SK-N-SH (cell line): ENCODE data around the gene IL32. TPM values are rescaled to one million over a fixed set of nuclear protein-coding genes. Genes with fewer than 3 reads are reported as not detected.

Experiments used
- CTCF ChIA-PET: fragments of 300-600, 350-600 bp; formaldehyde crosslinking; extraction: SDS; loops from one replicate; lab custom pipeline; 2021; lab: Yijun Ruan, JAX
- POLR2A ChIA-PET: fragments of 350-600 bp; sonication (Branson Sonifier 250); formaldehyde crosslinking; extraction: SDS; loops from one replicate; lab custom pipeline; 2020; ENCODE audit warnings: antibody characterized with exemption, inconsistent platforms; lab: Yijun Ruan, JAX
- DNase-seq: peaks from one replicate; pipeline ENCODE4 v3.0.0; 2012
- H2AFZ ChIP-seq: fragments of 200-600 bp; sonication (generic); 2 replicates; pipeline ENCODE4 v1.8.1; 2016; ENCODE audit warnings: antibody characterized with exemption, mild to moderate bottlenecking, low read depth
- H3F3A ChIP-seq: fragments of 200-600 bp; sonication (generic); replicated peaks from 2 replicates; pipeline ENCODE3; 2016; ENCODE audit warnings: antibody characterized with exemption, mild to moderate bottlenecking; ENCODE audit not compliant: insufficient read depth
- H3K27ac ChIP-seq, 2 experiments: fragments of 200-500 bp in 1 of 2; fragments of 200-600 bp in 1 of 2; sonication (Bioruptor generic) in 1 of 2; sonication (generic), shearing (Covaris generic) in 1 of 2; 2 replicates each; pipeline versions ENCODE4 v1.5.1 to v1.6.1; 2014 to 2016; ENCODE audit warnings: low read depth in 2 of 2, inconsistent platforms in 1 of 2, low read length in 1 of 2, mild to moderate bottlenecking in 1 of 2, mixed read lengths in 1 of 2
- H3K27me3 ChIP-seq: fragments of 200-600 bp; sonication (generic), shearing (Covaris generic); 2 replicates; pipeline ENCODE4 v1.6.1; 2016; ENCODE audit warnings: mixed run types; ENCODE audit not compliant: insufficient read depth
- H3K36me3 ChIP-seq, 2 experiments: fragments of 200-500 bp in 1 of 2; fragments of 200-600 bp in 1 of 2; sonication (Bioruptor generic) in 1 of 2; sonication (generic) in 1 of 2; replicated peaks in 1 of 2; 2 replicates each; pipeline versions ENCODE3 to v1.5.1; 2014 to 2016; ENCODE audit warnings: low read length in 1 of 2, mild to moderate bottlenecking in 1 of 2; ENCODE audit not compliant: insufficient read depth in 2 of 2, control insufficient read depth in 1 of 2
- H3K4me1 ChIP-seq, 2 experiments: fragments of 200-500 bp in 1 of 2; fragments of 200-600 bp in 1 of 2; sonication (Bioruptor generic) in 1 of 2; sonication (generic), shearing (Covaris generic) in 1 of 2; 2 replicates each; pipeline versions ENCODE4 v1.5.1 to v1.6.1; 2014 to 2016; ENCODE audit warnings: low read depth in 1 of 2, low read length in 1 of 2, mixed run types in 1 of 2; ENCODE audit not compliant: insufficient read depth in 2 of 2, control insufficient read depth in 1 of 2
- H3K4me2 ChIP-seq: fragments of 200-600 bp; sonication (generic), shearing (Covaris generic); 2 replicates; pipeline ENCODE4 v1.6.1; 2017; ENCODE audit warnings: mixed run types
- H3K4me3 ChIP-seq, 2 experiments: fragments of 200-500 bp in 1 of 2; fragments of 200-600 bp in 1 of 2; sonication (Bioruptor generic) in 1 of 2; sonication (generic), shearing (Covaris generic) in 1 of 2; 2 replicates each; pipeline versions ENCODE4 v1.5.1 to v1.8.1; 2014 to 2016; ENCODE audit warnings: low read depth in 2 of 2, inconsistent platforms in 1 of 2, low read length in 1 of 2, mild to moderate bottlenecking in 1 of 2, mixed read lengths in 1 of 2, moderate library complexity in 1 of 2
- H3K79me2 ChIP-seq: fragments of 200-600 bp; sonication (generic); 2 replicates; pipeline ENCODE4 v1.8.1; 2017; ENCODE audit warnings: mild to moderate bottlenecking; ENCODE audit not compliant: insufficient read depth
- H3K9ac ChIP-seq: fragments of 200-600 bp; sonication (generic); 2 replicates; pipeline ENCODE4 v1.6.1; 2017; ENCODE audit warnings: mixed run types
- H3K9me2 ChIP-seq: fragments of 200-600 bp; sonication (generic); 2 replicates; pipeline ENCODE4 v1.6.1; 2017; ENCODE audit warnings: mixed run types
- H3K9me3 ChIP-seq: fragments of 200-600 bp; sonication (generic); 2 replicates; pipeline ENCODE4 v1.6.1; 2017; ENCODE audit warnings: mixed run types, mild to moderate bottlenecking, moderate library complexity
- H4K20me1 ChIP-seq: fragments of 200-600 bp; sonication (generic); 2 replicates; pipeline ENCODE4 v1.6.1; 2017; ENCODE audit warnings: mild to moderate bottlenecking, mixed run types; ENCODE audit not compliant: insufficient read depth
- CHD2 ChIP-seq: fragments of 150-350 bp; IDR thresholded peaks from 2 replicates; pipeline ENCODE4 v1.6.1; 2018; ENCODE audit warnings: low read length; ENCODE audit not compliant: partially characterized antibody
- ELF1 ChIP-seq: IDR thresholded peaks from 2 replicates; pipeline ENCODE4 v1.4.0; 2012
- EP300 ChIP-seq, 2 experiments: IDR thresholded peaks; 2 replicates each; pipeline versions ENCODE4 v1.4.0 to v1.6.1; 2012; ENCODE audit warnings: borderline replicate concordance in 1 of 2, low read depth in 1 of 2, low read length in 1 of 2
- EZH2phosphoT487 ChIP-seq: fragments of 200-600 bp; sonication (generic); IDR thresholded peaks from 2 replicates; pipeline ENCODE4 v1.6.1; 2017; ENCODE audit warnings: low read depth, mixed run types, mild to moderate bottlenecking, antibody characterized with exemption, moderate library complexity, borderline replicate concordance
- JUND ChIP-seq: IDR thresholded peaks from 2 replicates; pipeline ENCODE4 v1.4.0; 2012
- NFIC ChIP-seq: IDR thresholded peaks from 2 replicates; pipeline ENCODE4 v1.4.0; 2012; ENCODE audit warnings: borderline replicate concordance
- NRF1 ChIP-seq: IDR thresholded peaks from 2 replicates; pipeline ENCODE4 v1.6.1; 2012; ENCODE audit warnings: low read depth, mild to moderate bottlenecking, low read length
- RFX5 ChIP-seq: IDR thresholded peaks from 2 replicates; pipeline ENCODE4 v1.6.1; 2012; ENCODE audit warnings: mild to moderate bottlenecking, improper control_type of control experiment, low read length
- RXRA ChIP-seq: IDR thresholded peaks from 2 replicates; pipeline ENCODE4 v1.4.0; 2012; ENCODE audit warnings: low read depth, mild to moderate bottlenecking, borderline replicate concordance
- SMC3 ChIP-seq: IDR thresholded peaks from 2 replicates; pipeline ENCODE4 v1.6.1; 2012; ENCODE audit warnings: low read depth, low read length, improper control_type of control experiment
- TAF1 ChIP-seq: IDR thresholded peaks from 2 replicates; pipeline ENCODE4 v1.6.1; 2012; ENCODE audit warnings: low read depth, mild to moderate bottlenecking, low read length, moderate library complexity, borderline replicate concordance
- TCF12 ChIP-seq: IDR thresholded peaks from 2 replicates; pipeline ENCODE4 v1.4.0; 2012
- TEAD4 ChIP-seq: IDR thresholded peaks from 2 replicates; pipeline ENCODE4 v1.4.0; 2012; ENCODE audit warnings: mild to moderate bottlenecking, borderline replicate concordance; ENCODE audit not compliant: insufficient read depth
- WGBS: methylation state at CpG from one replicate; pipeline ENCODE4 v1.1.6; 2017; ENCODE audit warnings: low lambda C conversion rate; 5-methylcytosine and 5-hydroxymethylcytosine counted together
- polyA plus RNA-seq, 3 experiments: library from polyadenylated mRNA; depleted of rRNA; stranded (reverse); fragments of >200 nt; gene quantifications; 2 replicates each; pipeline ENCODE4 v1.2.3, GENCODE V29; 2012
- TF ChIP-seq, protein P1 (sequence below): IDR thresholded peaks from 2 replicates; pipeline ENCODE4; 2012
- TF ChIP-seq, protein P2 (sequence below): IDR thresholded peaks from 2 replicates; pipeline ENCODE4 v1.4.0; 2012; ENCODE audit warnings: low read depth, borderline replicate concordance
- TF ChIP-seq, protein P3 (sequence below): fragments of 150-350 bp; IDR thresholded peaks from 2 replicates; pipeline ENCODE4 v1.6.1; 2017; ENCODE audit warnings: antibody characterized with exemption, low read length, low read depth, borderline replicate concordance
- TF ChIP-seq, protein P4 (sequence below): IDR thresholded peaks from 2 replicates; pipeline ENCODE4 v1.6.1; 2012; ENCODE audit warnings: mild to moderate bottlenecking, low read depth, low read length, moderate library complexity
- TF ChIP-seq, protein P5 (sequence below): fragments of 150-350 bp; IDR thresholded peaks from 2 replicates; pipeline ENCODE4 v1.6.1; 2016; ENCODE audit warnings: mild to moderate bottlenecking, low read depth, low read length

The IL32 gene
- polyA plus RNA-seq, 1 of the 3 experiments (the other 2 are of a cell fraction): 26.4 TPM

DNA sequence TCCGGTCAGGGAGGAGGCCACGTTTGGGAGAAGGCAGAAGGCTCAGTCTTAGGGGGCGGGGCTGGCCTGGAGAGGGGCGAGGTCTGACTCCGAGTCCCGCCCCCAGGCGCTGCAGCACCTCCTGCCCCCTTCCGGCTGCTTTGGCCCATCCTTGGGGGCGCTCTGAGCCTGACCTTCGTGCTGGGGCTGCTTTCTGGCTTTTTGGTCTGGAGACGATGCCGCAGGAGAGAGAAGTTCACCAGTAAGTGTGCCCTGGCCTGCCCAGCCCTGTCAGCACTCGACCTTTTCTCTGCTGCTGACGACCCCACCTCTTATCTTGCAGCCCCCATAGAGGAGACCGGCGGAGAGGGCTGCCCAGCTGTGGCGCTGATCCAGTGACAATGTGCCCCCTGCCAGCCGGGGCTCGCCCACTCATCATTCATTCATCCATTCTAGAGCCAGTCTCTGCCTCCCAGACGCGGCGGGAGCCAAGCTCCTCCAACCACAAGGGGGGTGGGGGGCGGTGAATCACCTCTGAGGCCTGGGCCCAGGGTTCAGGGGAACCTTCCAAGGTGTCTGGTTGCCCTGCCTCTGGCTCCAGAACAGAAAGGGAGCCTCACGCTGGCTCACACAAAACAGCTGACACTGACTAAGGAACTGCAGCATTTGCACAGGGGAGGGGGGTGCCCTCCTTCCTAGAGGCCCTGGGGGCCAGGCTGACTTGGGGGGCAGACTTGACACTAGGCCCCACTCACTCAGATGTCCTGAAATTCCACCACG lies 43.8 kb upstream of the IL32 start (continued):
- TF ChIP-seq NRF1 (no peak), EZH2phosphoT487 (no peak), RXRA (peak; percentile 89), EP300 (IDR thresholded peaks at IDR 0.05; ENCODE audit: borderline replicate concordance in 1 of 2, low read depth in 1 of 2, low read length in 1 of 2) (peak in 1 of 2 experiments; percentile 85; a peak in 1 of 4 replicates), ELF1 (no peak), JUND (peak; percentile 79)
- TF ChIP-seq, protein P1, sequence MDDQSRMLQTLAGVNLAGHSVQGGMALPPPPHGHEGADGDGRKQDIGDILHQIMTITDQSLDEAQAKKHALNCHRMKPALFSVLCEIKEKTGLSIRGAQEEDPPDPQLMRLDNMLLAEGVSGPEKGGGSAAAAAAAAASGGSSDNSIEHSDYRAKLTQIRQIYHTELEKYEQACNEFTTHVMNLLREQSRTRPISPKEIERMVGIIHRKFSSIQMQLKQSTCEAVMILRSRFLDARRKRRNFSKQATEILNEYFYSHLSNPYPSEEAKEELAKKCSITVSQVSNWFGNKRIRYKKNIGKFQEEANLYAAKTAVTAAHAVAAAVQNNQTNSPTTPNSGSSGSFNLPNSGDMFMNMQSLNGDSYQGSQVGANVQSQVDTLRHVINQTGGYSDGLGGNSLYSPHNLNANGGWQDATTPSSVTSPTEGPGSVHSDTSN: no peak; the same call in none of the 2 replicates
- TF ChIP-seq, protein P2, sequence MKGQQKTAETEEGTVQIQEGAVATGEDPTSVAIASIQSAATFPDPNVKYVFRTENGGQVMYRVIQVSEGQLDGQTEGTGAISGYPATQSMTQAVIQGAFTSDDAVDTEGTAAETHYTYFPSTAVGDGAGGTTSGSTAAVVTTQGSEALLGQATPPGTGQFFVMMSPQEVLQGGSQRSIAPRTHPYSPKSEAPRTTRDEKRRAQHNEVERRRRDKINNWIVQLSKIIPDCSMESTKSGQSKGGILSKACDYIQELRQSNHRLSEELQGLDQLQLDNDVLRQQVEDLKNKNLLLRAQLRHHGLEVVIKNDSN: no peak
- TF ChIP-seq, protein P3, sequence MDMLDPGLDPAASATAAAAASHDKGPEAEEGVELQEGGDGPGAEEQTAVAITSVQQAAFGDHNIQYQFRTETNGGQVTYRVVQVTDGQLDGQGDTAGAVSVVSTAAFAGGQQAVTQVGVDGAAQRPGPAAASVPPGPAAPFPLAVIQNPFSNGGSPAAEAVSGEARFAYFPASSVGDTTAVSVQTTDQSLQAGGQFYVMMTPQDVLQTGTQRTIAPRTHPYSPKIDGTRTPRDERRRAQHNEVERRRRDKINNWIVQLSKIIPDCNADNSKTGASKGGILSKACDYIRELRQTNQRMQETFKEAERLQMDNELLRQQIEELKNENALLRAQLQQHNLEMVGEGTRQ: no peak

DNA sequence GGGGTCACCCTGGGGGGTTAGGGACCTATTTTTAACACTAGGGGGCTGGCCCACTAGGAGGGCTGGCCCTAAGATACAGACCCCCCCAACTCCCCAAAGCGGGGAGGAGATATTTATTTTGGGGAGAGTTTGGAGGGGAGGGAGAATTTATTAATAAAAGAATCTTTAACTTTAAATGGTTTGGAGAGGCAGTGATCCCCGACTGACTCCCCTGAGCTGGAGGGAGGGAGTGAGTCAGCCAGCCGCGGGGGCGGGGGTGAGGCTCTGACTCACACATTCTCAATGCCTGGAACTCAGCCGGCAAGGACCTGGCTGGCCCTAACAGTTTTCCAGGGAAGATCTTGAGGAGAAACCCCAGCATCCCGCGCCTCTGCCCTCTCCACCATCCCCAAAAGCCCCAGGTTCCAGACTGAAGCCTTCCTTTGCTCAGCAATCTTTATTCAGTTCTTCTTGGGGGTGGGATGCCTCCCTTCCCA lies 43.2 kb upstream of the IL32 start:
- peaks cover 45% of the 10 kb centered on the region for H3F3A ChIP-seq
- no peaks in the 10 kb centered on the region for H3K9me2 ChIP-seq
- H4K20me1 ChIP-seq: peaks cover 8% of the 10 kb centered on the region
- DNase-seq: no peak
- no peaks in the 10 kb centered on the region for H3K27me3 ChIP-seq
- peak overlapping the region; percentile 94 to 99 for H3K27ac ChIP-seq
- H3K4me3 ChIP-seq: peak overlapping the region; percentile 80 to 88; a peak in 3 of 4 replicates
- no peaks in the 10 kb centered on the region for H3K9me3 ChIP-seq
- POLR2A ChIA-PET: no interaction called here
- H3K4me2 ChIP-seq: peak overlapping the region; percentile 99
- H3K4me1 ChIP-seq: peaks cover 8 to 33% of the 10 kb centered on the region in 2 experiments; a peak in 3 of 4 replicates
- CTCF ChIA-PET: interaction anchor here (0.9 to 8.5 kb wide), 5 partner anchors 9 to 60 kb away, joined by 3 to 111 read pairs (median 4); no protein-coding TSS in a partner anchor
- H2AFZ ChIP-seq: no peak overlapping the region
- H3K36me3 ChIP-seq: peaks cover 16 to 20% of the 10 kb centered on the region in 2 experiments
- 3% methylated on average over 8 of the region's 8 CpGs for WGBS
- peak overlapping the region; percentile 100 for H3K9ac ChIP-seq
- H3K79me2 ChIP-seq: peaks cover 11% of the 10 kb centered on the region; the same call in 1 of the 2 replicates
- TF ChIP-seq TCF12 (peak; percentile 53; the same call in 1 of the 2 replicates), TAF1 (peak; percentile 82; the same call in 1 of the 2 replicates), CHD2 (no peak), RXRA (peak; percentile 62; the same call in 1 of the 2 replicates), NFIC (peak; percentile 77), TEAD4 (peak; percentile 97), RFX5 (no peak), JUND (peak; percentile 98), EP300 (IDR thresholded peaks at IDR 0.05; ENCODE audit: borderline replicate concordance in 1 of 2, low read depth in 1 of 2, low read length in 1 of 2) (peak in 1 of 2 experiments; percentile 89; a peak in 2 of 4 replicates), SMC3 (no peak)
- TF ChIP-seq, protein P1: peak; percentile 48
- TF ChIP-seq, protein P2: no peak
- TF ChIP-seq, protein P4, sequence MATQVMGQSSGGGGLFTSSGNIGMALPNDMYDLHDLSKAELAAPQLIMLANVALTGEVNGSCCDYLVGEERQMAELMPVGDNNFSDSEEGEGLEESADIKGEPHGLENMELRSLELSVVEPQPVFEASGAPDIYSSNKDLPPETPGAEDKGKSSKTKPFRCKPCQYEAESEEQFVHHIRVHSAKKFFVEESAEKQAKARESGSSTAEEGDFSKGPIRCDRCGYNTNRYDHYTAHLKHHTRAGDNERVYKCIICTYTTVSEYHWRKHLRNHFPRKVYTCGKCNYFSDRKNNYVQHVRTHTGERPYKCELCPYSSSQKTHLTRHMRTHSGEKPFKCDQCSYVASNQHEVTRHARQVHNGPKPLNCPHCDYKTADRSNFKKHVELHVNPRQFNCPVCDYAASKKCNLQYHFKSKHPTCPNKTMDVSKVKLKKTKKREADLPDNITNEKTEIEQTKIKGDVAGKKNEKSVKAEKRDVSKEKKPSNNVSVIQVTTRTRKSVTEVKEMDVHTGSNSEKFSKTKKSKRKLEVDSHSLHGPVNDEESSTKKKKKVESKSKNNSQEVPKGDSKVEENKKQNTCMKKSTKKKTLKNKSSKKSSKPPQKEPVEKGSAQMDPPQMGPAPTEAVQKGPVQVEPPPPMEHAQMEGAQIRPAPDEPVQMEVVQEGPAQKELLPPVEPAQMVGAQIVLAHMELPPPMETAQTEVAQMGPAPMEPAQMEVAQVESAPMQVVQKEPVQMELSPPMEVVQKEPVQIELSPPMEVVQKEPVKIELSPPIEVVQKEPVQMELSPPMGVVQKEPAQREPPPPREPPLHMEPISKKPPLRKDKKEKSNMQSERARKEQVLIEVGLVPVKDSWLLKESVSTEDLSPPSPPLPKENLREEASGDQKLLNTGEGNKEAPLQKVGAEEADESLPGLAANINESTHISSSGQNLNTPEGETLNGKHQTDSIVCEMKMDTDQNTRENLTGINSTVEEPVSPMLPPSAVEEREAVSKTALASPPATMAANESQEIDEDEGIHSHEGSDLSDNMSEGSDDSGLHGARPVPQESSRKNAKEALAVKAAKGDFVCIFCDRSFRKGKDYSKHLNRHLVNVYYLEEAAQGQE: 0 out of 2 replicates have a peak, but pooled peaks have one; percentile 24
- TF ChIP-seq, protein P5, sequence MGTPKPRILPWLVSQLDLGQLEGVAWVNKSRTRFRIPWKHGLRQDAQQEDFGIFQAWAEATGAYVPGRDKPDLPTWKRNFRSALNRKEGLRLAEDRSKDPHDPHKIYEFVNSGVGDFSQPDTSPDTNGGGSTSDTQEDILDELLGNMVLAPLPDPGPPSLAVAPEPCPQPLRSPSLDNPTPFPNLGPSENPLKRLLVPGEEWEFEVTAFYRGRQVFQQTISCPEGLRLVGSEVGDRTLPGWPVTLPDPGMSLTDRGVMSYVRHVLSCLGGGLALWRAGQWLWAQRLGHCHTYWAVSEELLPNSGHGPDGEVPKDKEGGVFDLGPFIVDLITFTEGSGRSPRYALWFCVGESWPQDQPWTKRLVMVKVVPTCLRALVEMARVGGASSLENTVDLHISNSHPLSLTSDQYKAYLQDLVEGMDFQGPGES: no peak
